NCI-H510A (cell line): Measurements from ENCODE around the gene FETUB.
"Not testable (repeated sequence)": the region's sequence is repeated elsewhere in the genome, so short reads cannot be mapped to it uniquely, and the experiment has no call there.

Source experiments
- DNase-seq: peaks from one replicate; lab custom pipeline; 2025; lab: John Stamatoyannopoulos, UW

The FETUB gene

GRCh38 chr3:186613637-186614265 is 26.4 kb upstream of the FETUB start:
- DNase-seq: no peak

DNA sequence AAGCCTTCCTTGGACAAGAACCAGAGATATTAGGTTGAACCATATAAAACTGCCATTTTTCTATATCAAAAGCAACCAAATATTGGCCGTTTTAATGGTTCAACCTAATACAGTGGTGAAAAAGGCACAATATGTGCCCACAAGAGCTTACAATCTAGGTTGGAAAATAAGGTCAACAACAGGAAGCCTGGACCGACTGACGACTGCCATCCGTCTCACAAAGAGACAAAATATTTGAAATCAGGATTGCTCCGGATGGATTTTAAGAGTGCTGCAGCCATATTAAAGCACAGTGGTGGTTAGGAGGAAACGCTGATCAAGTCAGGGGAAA is 26.0 kb upstream of the FETUB start:
- DNase-seq: no peak

GRCh38 chr3:186614597-186615483 is 25.4 kb upstream of the FETUB start:
- no peak for DNase-seq

DNA sequence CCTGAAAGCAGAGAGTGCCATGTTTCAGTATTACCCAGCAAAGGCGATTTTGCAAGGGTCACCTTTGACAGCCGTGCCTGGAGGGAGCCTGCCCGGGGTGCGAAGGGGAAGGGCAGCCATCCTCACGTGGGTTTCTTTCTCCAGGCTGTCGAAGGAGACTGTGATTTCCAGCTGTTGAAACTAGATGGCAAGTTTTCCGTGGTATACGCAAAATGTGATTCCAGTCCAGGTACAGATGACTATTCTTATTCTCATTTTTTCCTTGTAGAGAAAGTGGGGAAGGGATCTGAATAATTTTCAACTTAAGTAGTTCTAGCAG is 23.9 kb upstream of the FETUB start:
- no peak for DNase-seq

DNA sequence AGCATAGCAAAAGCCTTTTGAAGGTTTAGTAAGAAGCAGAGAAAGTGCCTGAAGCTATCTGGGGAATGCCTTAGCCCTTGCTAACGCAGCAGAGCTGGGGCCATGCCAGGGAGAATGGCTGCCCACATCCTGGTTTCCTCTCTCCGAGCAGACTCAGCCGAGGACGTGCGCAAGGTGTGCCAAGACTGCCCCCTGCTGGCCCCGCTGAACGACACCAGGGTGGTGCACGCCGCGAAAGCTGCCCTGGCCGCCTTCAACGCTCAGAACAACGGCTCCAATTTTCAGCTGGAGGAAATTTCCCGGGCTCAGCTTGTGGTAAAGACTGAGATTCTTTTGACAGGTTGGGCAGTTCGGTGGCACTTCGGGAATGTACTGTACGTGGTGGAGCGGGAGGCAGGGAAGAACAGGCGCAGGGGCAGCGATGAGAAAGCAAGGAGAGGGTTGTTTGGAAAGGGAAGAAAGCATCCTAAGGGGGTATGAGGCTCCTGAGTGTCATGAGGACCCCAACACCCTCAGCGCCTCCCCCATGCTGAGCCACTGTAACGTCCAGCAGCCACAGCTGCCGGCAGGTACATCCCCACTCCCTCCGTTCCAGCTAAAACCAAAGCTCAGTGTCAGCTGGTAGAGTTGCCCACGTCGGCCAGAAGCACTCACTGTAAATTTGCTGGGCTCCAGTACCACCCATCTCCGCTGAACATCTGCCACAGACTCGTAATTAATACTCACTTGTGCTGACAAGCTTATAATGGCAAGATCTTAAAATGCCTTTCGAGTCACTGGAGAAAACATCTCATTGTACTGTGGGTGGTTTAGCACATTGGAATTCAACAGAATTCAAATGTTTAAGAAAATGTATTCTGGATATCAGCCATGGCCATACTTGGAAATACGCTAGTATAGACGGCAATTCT is 22.9 kb upstream of the FETUB start:
- DNase-seq: no peak

- no peak for DNase-seq
These were observed 21.8 kb upstream of the FETUB start for GRCh38 chr3:186618318-186618938.

DNA sequence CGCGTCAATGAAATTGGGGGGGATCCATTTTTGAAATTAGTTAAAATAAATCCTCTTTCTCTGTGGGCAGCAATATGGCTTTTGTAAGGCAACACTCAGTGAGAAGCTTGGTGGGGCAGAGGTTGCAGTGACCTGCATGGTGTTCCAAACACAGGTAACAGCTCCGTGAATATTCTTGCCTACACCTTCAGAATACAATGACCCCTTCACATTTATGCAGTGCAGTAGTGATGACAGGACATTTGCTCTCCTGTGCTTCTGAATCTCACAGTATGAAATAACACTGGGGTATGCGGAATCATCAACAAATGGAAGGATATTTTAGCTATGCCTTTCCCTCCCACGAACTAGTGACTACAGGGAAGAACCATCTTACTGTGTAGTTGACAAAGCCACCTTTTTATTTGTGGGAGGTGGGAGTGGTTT is 20.4 kb upstream of the FETUB start:
- DNase-seq: no peak

GRCh38 chr3:186620213-186621092 is 19.7 kb upstream of the FETUB start:
- DNase-seq: no peak

- DNase-seq: no peak
These were observed 18.1 kb upstream of the FETUB start for GRCh38 chr3:186621894-186622650.

- no peak for DNase-seq
These were observed 17.4 kb upstream of the FETUB start for GRCh38 chr3:186622651-186623310.

GRCh38 chr3:186624598-186624997 is 15.6 kb upstream of the FETUB start:
- no peak for DNase-seq

DNA sequence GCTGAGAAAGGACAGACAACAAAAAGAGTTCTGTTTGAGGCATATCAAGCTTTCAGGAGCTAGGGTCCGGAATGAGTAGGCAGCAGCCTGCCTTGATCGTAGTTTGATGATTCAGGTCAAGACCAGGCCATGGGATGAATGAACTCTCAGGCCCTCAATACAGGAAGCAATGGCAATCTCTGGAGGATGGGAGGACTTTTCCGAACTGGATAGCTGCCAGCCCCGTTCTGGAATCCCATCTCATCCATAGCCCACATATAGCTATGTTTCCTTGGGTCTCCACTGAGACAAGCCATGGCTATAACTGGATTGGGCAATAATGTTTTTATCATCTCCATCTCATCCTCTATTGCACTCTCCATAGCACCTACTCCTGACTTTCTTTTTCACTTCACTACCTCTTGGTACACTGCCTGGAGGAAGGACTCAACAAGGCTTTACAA is 14.6 kb upstream of the FETUB start:
- DNase-seq: no peak

GRCh38 chr3:186626254-186626847 is 13.8 kb upstream of the FETUB start:
- no peak for DNase-seq

DNA sequence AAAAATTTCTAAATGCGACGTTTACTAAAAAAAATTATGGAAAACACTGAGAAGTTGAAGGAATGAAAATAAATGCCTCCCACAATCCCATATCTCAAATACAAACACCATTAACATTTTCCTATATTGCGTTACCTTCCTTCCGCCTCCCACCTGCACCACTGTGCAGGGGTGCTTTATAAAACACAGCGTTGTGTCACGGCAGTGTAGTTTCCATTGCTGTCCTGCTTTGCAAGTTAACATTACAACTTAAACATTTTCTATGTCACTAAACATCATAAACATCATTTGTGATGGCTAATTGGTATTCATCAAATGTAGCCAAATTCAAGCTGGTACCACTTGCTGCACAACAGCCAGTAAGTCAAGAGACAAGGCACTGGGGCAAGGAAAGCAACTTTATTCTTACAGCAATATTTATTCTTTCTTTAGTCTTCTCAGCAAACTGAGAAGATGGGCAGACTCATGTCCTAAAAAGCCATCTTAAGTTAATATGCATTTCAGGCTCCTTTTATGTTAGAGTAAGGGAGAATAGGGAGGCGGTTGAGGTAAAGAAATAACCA is 12.3 kb upstream of the FETUB start:
- DNase-seq: no peak

GRCh38 chr3:186628756-186629155 is 11.4 kb upstream of the FETUB start:
- no peak for DNase-seq

DNA sequence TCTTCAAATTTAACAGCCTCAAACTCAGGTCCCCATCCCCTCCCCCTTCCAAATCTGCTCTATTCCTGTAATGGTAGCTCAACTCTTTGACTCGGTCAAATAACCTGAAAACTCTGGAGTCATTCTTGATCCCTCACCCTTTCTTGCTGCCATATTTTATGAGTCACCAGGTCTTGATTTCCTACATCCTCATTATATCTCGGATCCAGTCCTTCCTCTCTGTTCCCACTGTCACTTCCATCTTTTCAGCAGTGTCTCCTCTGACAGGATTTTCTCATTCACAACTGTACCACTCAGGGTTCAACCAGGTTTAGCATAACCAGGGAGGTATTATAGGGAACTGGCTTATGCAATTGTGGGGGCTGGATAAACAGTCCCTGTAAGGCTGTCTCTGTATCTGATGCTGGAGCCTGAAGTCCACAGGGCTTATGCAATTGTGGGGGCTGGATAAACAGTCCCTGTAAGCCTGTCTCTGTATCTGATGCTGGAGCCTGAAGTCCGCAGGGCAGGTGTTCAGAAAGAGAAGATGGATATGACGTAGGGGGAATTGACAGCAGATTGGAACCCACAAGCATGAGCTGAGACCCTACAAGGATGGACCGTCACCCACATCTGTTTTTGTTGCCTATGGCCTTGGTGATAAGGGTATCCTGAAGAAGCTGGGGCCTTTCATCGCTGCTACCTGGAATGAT is 9.1 kb upstream of the FETUB start:
- DNase-seq: no peak

GRCh38 chr3:186633481-186633880 is 6.7 kb upstream of the FETUB start:
- no peak for DNase-seq

GRCh38 chr3:186634207-186634606 is 6.0 kb upstream of the FETUB start:
- not testable (repeated sequence) for DNase-seq

DNA sequence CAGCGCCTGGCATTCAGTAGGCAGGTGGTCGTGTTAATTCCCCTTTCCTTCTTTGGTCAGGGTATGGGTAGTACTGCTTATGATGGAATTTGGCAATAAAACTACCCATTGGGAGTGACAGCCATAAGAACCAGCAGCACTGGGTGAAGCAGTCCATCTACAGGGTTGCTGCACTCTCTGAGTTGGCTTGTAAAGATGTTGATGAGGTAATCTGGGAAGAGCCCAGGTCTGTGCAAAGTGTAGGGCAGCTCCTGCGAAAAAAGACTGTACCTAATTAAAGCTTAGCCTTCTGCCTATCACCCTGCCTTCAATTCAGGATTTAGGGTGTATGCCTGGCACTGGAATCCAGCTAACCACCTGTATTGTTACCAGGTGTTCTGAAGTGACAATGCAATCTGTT is 4.7 kb upstream of the FETUB start:
- DNase-seq: no peak
